H1 (cell line): ENCODE measurements around the gene PCDHGB1. TPM values are rescaled to one million over a fixed set of nuclear protein-coding genes. Genes with fewer than 3 reads are reported as not detected.

Experiments used
- CTCF ChIA-PET: fragments of 300-600 bp; sonication (Branson Sonifier 250); formaldehyde crosslinking; loops from one replicate; lab custom pipeline; 2021; ENCODE audit not compliant: partially characterized antibody; lab: Charles Lee
- POLR2A ChIA-PET: fragments of 300-600 bp; sonication (Branson Sonifier 250); formaldehyde crosslinking; loops from one replicate; lab custom pipeline; 2021; ENCODE audit warnings: inconsistent platforms; ENCODE audit not compliant: partially characterized antibody; lab: Charles Lee
- DNase-seq, 2 experiments: peaks; one replicate each; pipeline versions ENCODE4 v3.0.0 to v3.0.0-alpha.2; 2010 to 2022; ENCODE audit warnings: low spot score in 2 of 2, low read depth in 1 of 2, mixed read lengths in 1 of 2
- FAIRE-seq: peaks from 2 replicates; lab custom pipeline; 2011; peaks lifted over from hg19 to GRCh38; lab: Jason Lieb, UNC
- H2AFZ ChIP-seq: 2 replicates; pipeline ENCODE4 v1.8.1; 2012; ENCODE audit warnings: low read length, inconsistent platforms
- H2AK5ac ChIP-seq: 2 replicates; pipeline ENCODE4 v1.6.1; 2013; ENCODE audit warnings: low read depth, low read length
- H2BK120ac ChIP-seq: replicated peaks from 2 replicates; pipeline ENCODE3; 2013; ENCODE audit warnings: low read depth, low read length, inconsistent platforms
- H2BK12ac ChIP-seq: 2 replicates; pipeline ENCODE4 v1.6.1; 2013; ENCODE audit warnings: low read depth, low read length
- H2BK15ac ChIP-seq: 2 replicates; pipeline ENCODE4 v1.6.1; 2013; ENCODE audit warnings: low read length
- H2BK20ac ChIP-seq: 2 replicates; pipeline ENCODE4 v1.6.1; 2013; ENCODE audit warnings: low read length
- H2BK5ac ChIP-seq: 2 replicates; pipeline ENCODE4 v1.6.1; 2013; ENCODE audit warnings: low read depth, low read length
- H3K14ac ChIP-seq: 2 replicates; pipeline ENCODE4 v1.6.1; 2013; ENCODE audit warnings: inconsistent platforms; ENCODE audit not compliant: insufficient read length
- H3K18ac ChIP-seq: 2 replicates; pipeline ENCODE4 v1.6.1; 2013; ENCODE audit warnings: low read length; ENCODE audit errors: extremely low read depth
- H3K23ac ChIP-seq: 2 replicates; pipeline ENCODE4 v1.6.1; 2013; ENCODE audit warnings: inconsistent platforms; ENCODE audit not compliant: insufficient read length
- H3K23me2 ChIP-seq: 2 replicates; pipeline ENCODE4 v1.6.1; 2013; ENCODE audit warnings: low read depth, low read length
- H3K27ac ChIP-seq: 2 replicates; pipeline ENCODE4 v1.6.1; 2011; ENCODE audit warnings: low read depth, low read length, inconsistent platforms
- H3K27me3 ChIP-seq, 4 experiments: replicated peaks in 1 of 4; 1 replicate in 1 of 4; 2 replicates in 3 of 4; pipeline versions ENCODE4 v1.6.1 to v1.8.1; 2011 to 2013; ENCODE audit warnings: low read length in 3 of 4, mild to moderate bottlenecking in 3 of 4, inconsistent platforms in 2 of 4, mixed read lengths in 2 of 4, moderate library complexity in 1 of 4; ENCODE audit not compliant: control insufficient read depth in 3 of 4, insufficient read depth in 3 of 4; ENCODE audit errors: extremely low read depth in 1 of 4
- H3K36me3 ChIP-seq, 4 experiments: 2 replicates each; pipeline versions ENCODE4 v1.6.1 to v1.8.1; 2011 to 2013; ENCODE audit warnings: mild to moderate bottlenecking in 4 of 4, low read length in 3 of 4, moderate library complexity in 2 of 4, control low read depth in 1 of 4, inconsistent platforms in 1 of 4; ENCODE audit not compliant: insufficient read depth in 4 of 4, control insufficient read depth in 2 of 4
- H3K4ac ChIP-seq: replicated peaks from 2 replicates; pipeline ENCODE3; 2013; ENCODE audit warnings: low read length, low read depth, mixed read lengths, inconsistent platforms; ENCODE audit not compliant: insufficient read length
- H3K4me1 ChIP-seq, 4 experiments: replicated peaks in 1 of 4; 1 replicate in 1 of 4; 2 replicates in 3 of 4; pipeline versions ENCODE4 v1.6.1 to v1.8.1; 2011 to 2013; ENCODE audit warnings: low read length in 3 of 4, inconsistent platforms in 2 of 4, mixed read lengths in 1 of 4; ENCODE audit not compliant: insufficient read depth in 4 of 4, control insufficient read depth in 3 of 4
- H3K4me2 ChIP-seq, 2 experiments: 2 replicates each; pipeline versions ENCODE4 v1.6.1 to v1.8.1; 2011 to 2013; ENCODE audit warnings: low read depth in 2 of 2, low read length in 2 of 2, control low read depth in 1 of 2, inconsistent platforms in 1 of 2, mild to moderate bottlenecking in 1 of 2; ENCODE audit not compliant: insufficient read depth in 1 of 2
- H3K4me3 ChIP-seq, 4 experiments: fragments of 200-600, 300-600 bp in 1 of 4; sonication (generic), shearing (Covaris generic), sonication (Bioruptor Twin) in 1 of 4; 2 replicates each; pipeline versions ENCODE4 v1.5.1 to v1.8.1; 2011 to 2016; ENCODE audit warnings: low read length in 4 of 4, low read depth in 3 of 4, control low read depth in 2 of 4, inconsistent platforms in 2 of 4, mild to moderate bottlenecking in 2 of 4, mixed read lengths in 1 of 4, moderate library complexity in 1 of 4; ENCODE audit not compliant: insufficient read depth in 2 of 4; ENCODE audit errors: extremely low read depth in 1 of 4
- H3K56ac ChIP-seq: replicated peaks from 2 replicates; pipeline ENCODE3; 2013; ENCODE audit warnings: low read depth, mild to moderate bottlenecking, mixed read lengths, low read length, inconsistent platforms; ENCODE audit not compliant: insufficient read length
- H3K79me1 ChIP-seq: 2 replicates; pipeline ENCODE4 v1.6.1; 2013; ENCODE audit warnings: low read depth, low read length, control low read depth
- H3K79me2 ChIP-seq, 2 experiments: 2 replicates each; pipeline versions ENCODE4 v1.6.1 to v1.8.1; 2012 to 2013; ENCODE audit warnings: low read length in 2 of 2, mild to moderate bottlenecking in 2 of 2, inconsistent platforms in 1 of 2; ENCODE audit not compliant: insufficient read depth in 2 of 2, control insufficient read depth in 1 of 2
- H3K9ac ChIP-seq, 4 experiments: replicated peaks in 1 of 4; 1 replicate in 1 of 4; 2 replicates in 3 of 4; pipeline versions ENCODE4 v1.6.1 to v1.8.1; 2011 to 2013; ENCODE audit warnings: low read depth in 3 of 4, low read length in 3 of 4, control low read depth in 2 of 4, mild to moderate bottlenecking in 2 of 4, moderate library complexity in 2 of 4, inconsistent platforms in 1 of 4; ENCODE audit errors: extremely low read depth in 1 of 4
- H3K9me3 ChIP-seq, 2 experiments: 2 replicates each; pipeline versions ENCODE4 v1.6.1 to v1.8.1; 2012 to 2013; ENCODE audit warnings: mild to moderate bottlenecking in 2 of 2, moderate library complexity in 2 of 2, control low read depth in 1 of 2, inconsistent platforms in 1 of 2, low read depth in 1 of 2, low read length in 1 of 2, mixed read lengths in 1 of 2; ENCODE audit not compliant: insufficient read depth in 2 of 2
- H4K20me1 ChIP-seq, 2 experiments: replicated peaks in 1 of 2; 2 replicates each; pipeline versions ENCODE3 to v1.8.1; 2011 to 2013; ENCODE audit warnings: inconsistent platforms in 2 of 2, low read length in 2 of 2, mild to moderate bottlenecking in 1 of 2; ENCODE audit not compliant: insufficient read depth in 2 of 2, control insufficient read depth in 1 of 2
- H4K5ac ChIP-seq: 2 replicates; pipeline ENCODE4 v1.6.1; 2013; ENCODE audit warnings: low read length, low read depth, mixed read lengths, inconsistent platforms; ENCODE audit not compliant: insufficient read length
- H4K8ac ChIP-seq: 2 replicates; pipeline ENCODE4 v1.8.0; 2013; ENCODE audit warnings: mild to moderate bottlenecking, moderate library complexity, low read length, inconsistent platforms; ENCODE audit not compliant: insufficient read depth; ENCODE audit errors: extremely low read depth
- H4K91ac ChIP-seq: replicated peaks from 2 replicates; pipeline ENCODE3; 2013; ENCODE audit warnings: low read length, mixed read lengths, inconsistent platforms; ENCODE audit not compliant: insufficient read length
- ASH2L ChIP-seq: fragments of 200-600, 300-600 bp; sonication (generic); IDR thresholded peaks from one replicate; pipeline ENCODE4 v1.7.1; 2017; ENCODE audit warnings: low read length
- CTBP2 ChIP-seq: IDR thresholded peaks from 2 replicates; pipeline ENCODE4 v1.7.0; 2011; ENCODE audit warnings: borderline replicate concordance, mild to moderate bottlenecking, moderate library complexity, mixed read lengths, low read length; ENCODE audit not compliant: insufficient read depth, insufficient read length
- EGR1 ChIP-seq: IDR thresholded peaks from 2 replicates; pipeline ENCODE4 v1.6.1; 2011; ENCODE audit warnings: low read depth, low read length, borderline replicate concordance
- HDAC6 ChIP-seq: IDR thresholded peaks from one replicate; pipeline ENCODE4 v1.7.1; 2012; ENCODE audit warnings: low read depth, mild to moderate bottlenecking, inconsistent platforms, low read length, moderate library complexity
- KDM1A ChIP-seq: fragments of 200-600, 300-600 bp; sonication (generic); IDR thresholded peaks from 2 replicates; pipeline ENCODE4 v1.7.1; 2016; ENCODE audit warnings: mild to moderate bottlenecking, low read length, borderline replicate concordance
- PHF8 ChIP-seq: fragments of 200-600 bp; sonication (generic); conservative IDR thresholded peaks from 2 replicates; pipeline ENCODE4 v1.7.1; 2012; ENCODE audit warnings: low read depth, mild to moderate bottlenecking, inconsistent platforms, low read length, moderate library complexity
- POLR2A ChIP-seq, 2 experiments: IDR thresholded peaks; 1 replicate in 1 of 2; 2 replicates in 1 of 2; pipeline ENCODE4 v1.6.1; 2011; ENCODE audit warnings: low read depth in 2 of 2, low read length in 2 of 2, mild to moderate bottlenecking in 2 of 2; ENCODE audit errors: control extremely low read depth in 1 of 2
- POLR2AphosphoS5 ChIP-seq: IDR thresholded peaks from 2 replicates; pipeline ENCODE4 v1.6.1; 2011; ENCODE audit warnings: low read depth, low read length
- RNF2 ChIP-seq: fragments of 200-900, 300-1000 bp; sonication (generic); IDR thresholded peaks from 2 replicates; pipeline ENCODE4 v1.7.1; 2016; ENCODE audit warnings: borderline replicate concordance, low read depth, mild to moderate bottlenecking, antibody characterized with exemption, low read length; ENCODE audit not compliant: poor library complexity, severe bottlenecking; ENCODE audit errors: missing control alignments
- SP1 ChIP-seq: IDR thresholded peaks from 2 replicates; pipeline ENCODE4 v1.6.1; 2011; ENCODE audit warnings: low read depth, low read length
- SP2 ChIP-seq: IDR thresholded peaks from 2 replicates; pipeline ENCODE4 v1.6.1; 2012; ENCODE audit warnings: mild to moderate bottlenecking, low read length, inconsistent platforms
- SP4 ChIP-seq: IDR thresholded peaks from 2 replicates; pipeline ENCODE4 v1.6.1; 2012; ENCODE audit warnings: low read length, inconsistent platforms
- SRF ChIP-seq: IDR thresholded peaks from 2 replicates; pipeline ENCODE4 v1.6.1; 2011; ENCODE audit warnings: mild to moderate bottlenecking, low read depth, low read length, moderate library complexity
- TCF12 ChIP-seq: IDR thresholded peaks from 2 replicates; pipeline ENCODE4 v1.6.1; 2011; ENCODE audit warnings: low read depth, mild to moderate bottlenecking, low read length
- WGBS, 2 experiments: shearing (Covaris generic) in 1 of 2; methylation state at CpG; one replicate each; pipeline versions ENCODE4 v1.1.6 to v1.1.7; 2013 to 2015; ENCODE audit warnings: low lambda C conversion rate in 2 of 2, mixed read lengths in 2 of 2, inconsistent platforms in 1 of 2, low coverage in 1 of 2, missing lambda C conversion rate in 1 of 2; ENCODE audit not compliant: insufficient replicate concordance in 2 of 2, insufficient coverage in 1 of 2, insufficient read length in 1 of 2; ENCODE audit errors: extremely low coverage in 1 of 2, missing lambda C conversion rate in 1 of 2; 5-methylcytosine and 5-hydroxymethylcytosine counted together
- polyA plus RNA-seq, 7 experiments: library from polyadenylated mRNA; depleted of rRNA in 3 of 7; stranded (reverse) in 5 of 7; unstranded in 2 of 7; fragments of >200 nt in 5 of 7; fragments of 200-250 nt in 2 of 7; gene quantifications; 1 replicate in 5 of 7; 2 replicates in 1 of 7; 4 replicates in 1 of 7; pipeline versions ENCODE4 v1.2.1 to v1.2.3, GENCODE V29; 2011 to 2013; ENCODE audit warnings: missing spikeins in 2 of 7, mixed read lengths in 2 of 7
- total RNA-seq: library from RNA; stranded (reverse); fragmentation: NEBNext Ultra II Directional; extraction: Animal tissue kit (Norgen Biotek cat#: 25700); gene quantifications from 2 replicates; pipeline ENCODE4 v1.2.1, GENCODE V29; 2021

PCDHGB1 gene
- total and polyA plus RNA-seq, 2 of the 8 experiments (the other 6 are each of a cell fraction or from before 2014, with no cell fraction given) = 1.3 to 2.8 TPM

DNA sequence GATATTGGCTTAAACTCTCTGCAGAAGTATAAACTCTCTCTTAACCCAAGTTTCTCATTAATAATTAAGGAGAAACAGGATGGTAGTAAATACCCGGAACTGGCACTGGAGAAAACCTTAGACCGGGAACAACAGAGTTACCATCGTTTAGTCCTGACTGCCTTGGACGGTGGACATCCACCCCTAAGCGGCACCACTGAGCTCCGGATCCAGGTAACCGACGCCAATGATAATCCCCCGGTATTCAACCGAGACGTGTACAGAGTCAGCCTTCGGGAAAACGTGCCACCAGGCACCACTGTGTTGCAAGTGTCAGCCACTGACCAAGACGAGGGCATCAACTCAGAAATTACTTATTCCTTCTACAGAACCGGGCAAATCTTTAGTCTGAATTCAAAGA lies 48.7 kb downstream of the PCDHGB1 start:
- no peak overlapping the region for H2BK120ac ChIP-seq
- no peaks in the 10 kb centered on the region for H3K23me2 ChIP-seq
- H2AK5ac ChIP-seq = no peak overlapping the region
- no peak overlapping the region for H3K9ac ChIP-seq
- no peak overlapping the region for H3K4me3 ChIP-seq
- DNase-seq = no peak
- ChIA-PET POLR2A (no interaction called here), CTCF (interaction anchor here (1.3 to 4.0 kb wide), 11 partner anchors 8 to 175 kb away, joined by 3 to 34 read pairs (median 9); partner anchors contain the start of genes PCDHB15, PCDHGA10, PCDHGA4 and PCDHGB3)
- no peak overlapping the region for H3K14ac ChIP-seq
- no peaks in the 10 kb centered on the region for H3K79me2 ChIP-seq
- no peak overlapping the region for H2BK15ac ChIP-seq
- H3K79me1 ChIP-seq = no peaks in the 10 kb centered on the region
- TF ChIP-seq TCF12 (no peak), SP2 (no peak), PHF8 (no peak), ASH2L (no peak), SP1 (no peak), RNF2 (no peak), POLR2A (IDR thresholded peaks at IDR 0.05; ENCODE audit: control extremely low read depth in 1 of 2, low read depth in 2 of 2, low read length in 2 of 2) (no peak), SP4 (no peak), KDM1A (no peak), SRF (no peak), POLR2AphosphoS5 (no peak), HDAC6 (no peak), CTBP2 (no peak), EGR1 (no peak)
- no peak overlapping the region for H3K27ac ChIP-seq
- H2AFZ ChIP-seq = no peak overlapping the region
- no peak overlapping the region for H3K23ac ChIP-seq
- H3K4me1 ChIP-seq = no peaks in the 10 kb centered on the region
- no peak overlapping the region for H4K8ac ChIP-seq
- no peak overlapping the region for H4K91ac ChIP-seq
- no peaks in the 10 kb centered on the region for H4K20me1 ChIP-seq
- no peak overlapping the region for H3K18ac ChIP-seq
- WGBS, 2 experiments = 91% methylated on average over 15 of the region's 15 CpGs; no CpG with 5 or more reads in 1 of the 2 experiments
- no peak overlapping the region for H2BK5ac ChIP-seq
- FAIRE-seq = no peak
- H3K56ac ChIP-seq = no peak overlapping the region
- H3K27me3 ChIP-seq = no peaks in the 10 kb centered on the region
- H3K4me2 ChIP-seq = no peak overlapping the region
- H2BK20ac ChIP-seq = no peak overlapping the region
- H2BK12ac ChIP-seq = no peak overlapping the region
- H3K4ac ChIP-seq = no peak overlapping the region
- no peak overlapping the region for H4K5ac ChIP-seq
- peaks cover 45 to 56% of the 10 kb centered on the region in 2 experiments for H3K9me3 ChIP-seq
- peaks cover 0 to 12% (median under 1%) of the 10 kb centered on the region in 4 experiments; a peak in 2 of 8 replicates for H3K36me3 ChIP-seq
